Measurements from ENCODE around the gene JMJD1C.

The JMJD1C gene

GRCh38 chr10:63119041-63119440 is 346.7 kb downstream of the JMJD1C start:
- DNase-seq = peak; percentile 17
